ENCODE results near the gene LDB2.

LDB2 gene

GRCh38 chr4:16677001-16677944 is 221.2 kb downstream of the LDB2 start:
- FAIRE-seq: no peak

GRCh38 chr4:16676230-16676770 is 222.1 kb downstream of the LDB2 start:
- no peak for FAIRE-seq

- no peak for FAIRE-seq
Observed at GRCh38 chr4:16674082-16674481, 224.4 kb downstream of the LDB2 start.

DNA sequence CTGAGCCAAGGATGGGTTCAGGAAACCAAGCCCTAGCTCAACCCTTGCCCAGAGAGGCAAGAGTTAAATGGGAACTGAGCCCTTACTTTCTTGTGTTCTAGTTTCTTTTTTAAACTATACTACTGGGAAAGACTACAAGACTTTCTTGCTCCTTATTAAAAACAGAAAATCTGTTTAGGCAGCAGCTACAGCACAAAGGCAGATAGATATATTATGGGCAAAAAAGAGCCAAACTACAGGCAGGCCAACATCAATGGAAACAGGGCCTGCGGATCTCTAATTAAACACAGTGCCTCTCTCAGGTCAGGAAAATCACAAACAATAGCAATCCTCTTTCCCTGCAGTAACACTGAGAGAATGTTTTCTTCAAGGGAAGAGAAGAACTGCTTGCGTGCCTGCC is 226.0 kb downstream of the LDB2 start:
- FAIRE-seq: no peak

DNA sequence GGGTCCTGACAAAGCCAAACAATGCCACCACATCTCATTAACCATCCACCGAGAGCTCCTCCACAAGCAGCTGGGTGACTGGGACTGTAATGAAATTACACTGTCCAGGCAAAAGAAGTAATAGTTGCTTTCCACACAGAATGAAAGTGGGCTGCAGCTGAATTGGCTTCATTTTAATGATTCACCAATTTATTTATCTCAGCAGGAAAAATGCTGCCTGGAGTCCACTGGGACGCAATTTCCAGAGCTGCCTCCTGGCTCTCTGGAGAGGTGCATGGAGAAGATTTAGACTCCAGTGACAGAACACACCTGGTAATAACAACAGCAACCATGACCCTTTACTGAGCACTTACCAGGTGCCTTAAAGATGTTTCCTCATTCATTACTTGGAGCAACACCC is 226.7 kb downstream of the LDB2 start:
- no peak for FAIRE-seq

GRCh38 chr4:16670727-16671126 is 227.7 kb downstream of the LDB2 start:
- FAIRE-seq: no peak

GRCh38 chr4:16669036-16669435 is 229.4 kb downstream of the LDB2 start:
- no peak for FAIRE-seq

DNA sequence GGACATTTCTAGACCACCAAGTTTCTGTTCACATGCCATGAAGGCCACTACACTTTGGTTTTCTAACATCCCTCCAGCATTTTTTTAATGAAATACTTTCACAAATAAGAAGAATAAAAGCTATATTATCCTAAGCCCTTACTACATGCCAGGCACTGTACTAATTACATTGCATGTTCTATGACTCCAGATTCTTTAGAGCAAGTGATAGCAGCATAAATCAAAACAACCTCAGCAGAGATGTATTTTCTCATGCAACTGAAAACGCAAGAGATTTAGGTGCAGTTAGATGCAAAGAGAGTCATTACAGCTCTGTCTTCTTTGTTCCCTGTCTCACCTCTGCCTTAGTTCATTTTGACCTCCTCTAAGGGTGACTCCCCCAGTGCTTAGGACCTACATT is 230.0 kb downstream of the LDB2 start:
- no peak for FAIRE-seq

DNA sequence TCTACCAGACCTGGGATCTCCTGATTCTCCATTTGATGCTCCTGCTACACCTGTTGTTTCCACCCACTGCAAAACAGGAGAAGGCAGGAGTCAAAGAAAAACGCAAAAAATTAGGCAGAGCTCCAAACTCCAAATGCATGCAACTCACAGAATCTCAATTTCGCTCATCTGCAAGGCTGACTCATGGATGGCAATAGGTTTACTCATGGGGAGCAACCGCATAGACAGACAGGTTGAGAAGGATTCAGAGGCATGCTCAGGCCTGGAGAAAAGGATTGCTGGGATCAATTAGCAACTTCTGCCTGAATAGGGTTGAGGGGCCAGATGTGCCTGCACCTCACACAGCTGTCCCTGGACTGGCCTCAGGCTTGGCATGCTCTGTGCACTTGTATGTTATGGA is 231.0 kb downstream of the LDB2 start:
- no peak for FAIRE-seq

DNA sequence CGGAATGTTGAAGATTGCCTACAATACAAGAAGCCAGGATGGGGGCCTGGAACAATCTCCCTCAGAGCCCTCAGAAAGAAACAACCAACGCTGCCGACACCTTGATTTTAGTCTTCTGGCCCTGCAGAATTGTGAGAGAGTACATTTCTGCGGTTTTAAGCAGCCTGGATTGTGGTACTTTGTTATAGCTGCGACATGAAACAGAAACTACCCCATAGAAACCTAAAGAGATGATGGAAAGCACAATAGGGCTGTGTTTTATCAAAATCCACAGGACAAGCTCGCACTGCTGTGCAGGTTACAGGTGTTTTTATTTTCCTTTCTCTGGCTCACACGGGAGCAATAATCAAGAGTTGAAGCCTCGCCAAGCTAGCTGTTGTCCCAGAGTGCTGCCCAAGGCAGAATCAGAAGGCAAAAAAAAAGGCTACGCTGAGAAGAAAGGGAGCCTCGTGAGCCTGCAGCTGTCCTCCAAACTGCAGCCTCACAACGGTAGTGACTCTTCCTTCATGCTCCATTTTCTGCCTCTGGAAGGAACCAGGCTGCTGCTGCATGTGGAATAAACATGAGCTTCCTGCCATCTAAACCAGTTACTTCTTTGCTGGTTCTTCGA is 232.4 kb downstream of the LDB2 start:
- no peak for FAIRE-seq

DNA sequence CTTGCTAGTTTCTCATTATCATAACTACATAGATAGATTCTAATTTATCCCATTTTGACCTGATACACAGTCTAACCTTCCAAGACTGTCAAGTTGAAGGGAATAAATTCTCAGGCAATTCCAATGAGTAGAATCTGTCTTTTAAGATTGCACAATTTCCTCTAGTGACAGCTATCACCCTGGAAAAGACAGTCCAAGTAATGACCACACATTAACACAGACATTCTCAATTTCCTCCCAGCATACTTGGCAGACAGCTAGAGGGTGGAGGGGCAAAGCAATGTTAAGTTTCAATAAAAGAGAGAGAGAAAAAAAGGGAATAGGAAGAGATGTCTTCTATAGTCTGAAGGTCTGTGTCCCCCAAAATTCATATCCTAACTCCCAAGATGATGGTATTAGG is 234.7 kb downstream of the LDB2 start:
- no peak for FAIRE-seq

DNA sequence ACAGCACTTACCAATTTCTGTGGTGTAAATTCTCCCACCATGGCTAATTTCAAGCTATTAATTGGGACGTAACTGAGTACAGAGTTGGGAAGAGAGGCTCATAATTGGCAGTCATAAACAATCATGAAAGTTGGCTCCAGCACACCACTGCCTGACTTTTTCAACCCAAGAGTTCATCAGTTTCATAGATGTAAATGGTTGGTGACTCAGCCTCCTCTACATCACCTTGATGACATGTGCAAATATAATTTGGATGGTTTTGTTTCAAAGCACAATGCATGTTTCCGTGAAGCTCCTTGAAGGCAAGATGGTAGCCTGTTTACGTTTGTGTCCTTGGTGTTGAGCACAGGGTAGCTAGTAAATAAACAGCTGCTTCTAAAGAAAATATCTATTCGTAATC is 235.1 kb downstream of the LDB2 start:
- FAIRE-seq: no peak

- no peak for FAIRE-seq
Observed at GRCh38 chr4:16661813-16662212, 236.6 kb downstream of the LDB2 start.

- FAIRE-seq: no peak
Observed at GRCh38 chr4:16660656-16661055, 237.8 kb downstream of the LDB2 start.

DNA sequence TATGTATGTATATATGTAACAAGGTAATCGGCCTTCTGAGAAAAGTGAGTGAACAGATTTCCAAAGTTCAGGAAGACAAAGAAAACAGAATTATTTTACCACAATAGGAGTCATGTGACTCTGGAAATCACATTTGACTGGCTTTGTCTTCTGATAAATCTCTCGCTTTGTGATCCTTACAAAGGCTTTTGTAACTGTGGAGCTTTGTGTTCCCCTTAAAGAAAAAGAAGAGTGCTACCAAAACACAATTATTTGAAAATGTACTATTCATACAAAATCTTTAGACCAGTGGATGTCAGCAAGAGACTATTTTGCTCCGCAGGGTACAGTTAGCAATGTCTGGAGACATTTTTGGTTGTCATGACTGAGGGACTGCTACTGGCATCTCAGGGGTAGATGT is 238.8 kb downstream of the LDB2 start:
- FAIRE-seq: no peak

- no peak for FAIRE-seq
Observed at GRCh38 chr4:16659079-16659478, 239.4 kb downstream of the LDB2 start.

DNA sequence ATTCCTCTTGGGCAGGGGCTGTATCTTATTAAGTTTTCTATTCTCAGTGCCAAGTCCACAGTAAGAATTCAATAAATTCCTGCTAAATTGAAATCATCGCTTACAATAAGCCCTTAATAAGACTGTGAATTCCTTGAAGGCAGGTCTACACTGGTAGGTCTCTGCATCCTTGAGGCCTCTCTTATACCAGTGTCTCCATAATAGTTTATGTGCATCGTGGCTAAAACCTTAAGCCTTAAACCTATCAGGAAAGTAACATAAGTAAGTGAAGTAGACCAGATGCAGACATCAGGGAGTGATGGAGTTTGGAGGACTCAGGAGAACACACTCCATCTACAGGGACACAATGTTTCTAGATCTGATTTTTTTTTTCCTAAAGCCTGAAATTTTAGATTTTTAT is 240.3 kb downstream of the LDB2 start:
- FAIRE-seq: no peak

DNA sequence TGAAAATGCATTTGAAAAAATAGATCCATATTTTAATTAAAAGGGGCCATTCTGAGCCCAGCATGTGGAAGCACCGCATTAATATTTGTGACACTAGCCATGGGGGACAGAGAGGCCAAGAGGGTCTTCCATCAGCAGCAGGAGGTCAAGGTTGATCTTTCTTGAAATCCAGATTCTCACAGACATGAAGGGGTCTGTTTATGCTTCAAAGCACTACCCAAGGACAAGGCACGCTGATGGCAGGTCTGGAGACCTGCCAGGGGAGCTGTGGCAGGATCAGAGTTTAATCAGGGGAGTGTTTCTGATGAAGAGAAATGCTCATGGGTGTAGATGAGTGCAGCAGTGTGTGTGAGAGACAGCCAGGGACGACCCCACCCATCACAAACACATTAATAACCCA is 243.3 kb downstream of the LDB2 start:
- FAIRE-seq: no peak

GRCh38 chr4:16652732-16653305 is 245.6 kb downstream of the LDB2 start:
- FAIRE-seq: no peak

DNA sequence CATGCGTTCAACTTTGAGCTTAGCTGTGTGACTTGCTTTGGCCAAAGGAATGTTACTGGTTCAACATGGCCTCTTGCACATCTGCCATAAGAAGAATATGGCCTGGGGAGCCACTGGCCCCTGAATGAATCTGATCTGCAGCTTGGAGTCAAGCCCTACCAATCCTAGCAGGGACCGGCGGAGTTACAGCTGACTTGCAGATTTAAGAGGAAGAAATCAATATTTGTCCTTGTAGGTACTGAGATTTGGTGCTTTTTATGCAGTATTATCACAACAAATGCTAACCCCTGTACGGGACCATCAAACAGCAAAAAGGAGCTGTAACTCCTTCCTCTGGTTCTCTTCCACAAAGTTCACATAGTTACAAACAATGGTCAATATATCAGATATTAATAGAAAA is 252.0 kb downstream of the LDB2 start:
- no peak for FAIRE-seq

- no peak for FAIRE-seq
Observed at GRCh38 chr4:16643893-16644292, 254.6 kb downstream of the LDB2 start.

DNA sequence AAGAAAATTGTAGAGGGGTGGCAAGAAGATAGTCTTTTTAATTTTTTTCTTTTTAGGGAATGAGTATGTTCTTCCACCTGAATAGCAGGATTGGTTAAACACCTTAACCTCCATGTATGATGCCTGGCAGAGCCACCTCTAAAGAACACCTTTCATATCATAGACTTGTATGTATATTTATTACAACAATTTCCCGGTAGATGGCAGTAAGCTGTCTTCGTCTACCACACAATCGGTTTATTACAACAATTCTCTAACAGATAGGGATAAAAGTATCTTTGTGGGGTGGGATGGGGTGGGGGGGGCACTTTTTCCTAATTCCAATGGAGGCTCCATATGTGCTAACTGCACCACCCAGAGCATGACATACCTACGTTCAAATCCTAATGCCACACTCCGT is 255.5 kb downstream of the LDB2 start:
- FAIRE-seq: no peak

- no peak for FAIRE-seq
Observed at GRCh38 chr4:16641971-16642370, 256.5 kb downstream of the LDB2 start.

All from TTC549 (cell line).